ENCODE measurements around the gene KCNJ5. TPM values are rescaled to one million over a fixed set of nuclear protein-coding genes. Genes with fewer than 3 reads are reported as not detected.

The KCNJ5 gene
- polyA plus RNA-seq, 1 donor (not counting 4 experiments of a cell fraction or from before 2014, with no cell fraction given), result 0.59 TPM

DNA sequence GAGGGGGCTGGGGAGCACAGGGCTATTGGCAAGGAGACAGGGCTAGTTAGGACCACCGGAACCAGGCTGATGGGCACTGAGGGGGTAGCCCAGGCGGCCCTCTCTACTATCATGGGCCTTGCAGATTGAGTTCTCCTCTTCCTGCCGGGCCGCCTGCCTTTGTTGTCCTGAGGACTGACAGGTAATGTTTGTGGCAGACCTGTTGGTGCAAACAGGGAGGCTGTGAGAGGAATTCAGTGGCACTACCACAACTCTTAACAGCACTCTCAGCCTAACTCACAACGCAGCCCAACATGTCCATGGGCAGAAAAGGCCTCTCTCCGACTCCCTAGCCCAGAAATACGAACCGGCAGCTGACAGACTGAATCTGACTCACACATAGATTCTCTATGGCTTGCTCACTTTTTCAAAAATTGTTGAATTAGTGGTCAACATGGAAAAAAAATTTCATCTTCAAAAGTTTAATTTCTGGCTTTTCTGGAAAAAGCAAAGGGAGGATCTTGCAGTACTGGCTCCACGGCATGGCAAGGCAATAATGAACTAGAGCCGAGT, 11.4 kb downstream of the KCNJ5 start:
- peaks cover 43% of the 10 kb centered on the region for H3K4me1 ChIP-seq (ENCODE audit: control insufficient read depth, extremely low read depth, insufficient read depth, low read length)
- H4K20me1 ChIP-seq (ENCODE audit: control insufficient read depth, extremely low read depth, insufficient read depth, low read length), result no peaks in the 10 kb centered on the region
- H2AFZ ChIP-seq (ENCODE audit: control insufficient read depth, low read length), result no peak overlapping the region
- TF ChIP-seq, protein P1, sequence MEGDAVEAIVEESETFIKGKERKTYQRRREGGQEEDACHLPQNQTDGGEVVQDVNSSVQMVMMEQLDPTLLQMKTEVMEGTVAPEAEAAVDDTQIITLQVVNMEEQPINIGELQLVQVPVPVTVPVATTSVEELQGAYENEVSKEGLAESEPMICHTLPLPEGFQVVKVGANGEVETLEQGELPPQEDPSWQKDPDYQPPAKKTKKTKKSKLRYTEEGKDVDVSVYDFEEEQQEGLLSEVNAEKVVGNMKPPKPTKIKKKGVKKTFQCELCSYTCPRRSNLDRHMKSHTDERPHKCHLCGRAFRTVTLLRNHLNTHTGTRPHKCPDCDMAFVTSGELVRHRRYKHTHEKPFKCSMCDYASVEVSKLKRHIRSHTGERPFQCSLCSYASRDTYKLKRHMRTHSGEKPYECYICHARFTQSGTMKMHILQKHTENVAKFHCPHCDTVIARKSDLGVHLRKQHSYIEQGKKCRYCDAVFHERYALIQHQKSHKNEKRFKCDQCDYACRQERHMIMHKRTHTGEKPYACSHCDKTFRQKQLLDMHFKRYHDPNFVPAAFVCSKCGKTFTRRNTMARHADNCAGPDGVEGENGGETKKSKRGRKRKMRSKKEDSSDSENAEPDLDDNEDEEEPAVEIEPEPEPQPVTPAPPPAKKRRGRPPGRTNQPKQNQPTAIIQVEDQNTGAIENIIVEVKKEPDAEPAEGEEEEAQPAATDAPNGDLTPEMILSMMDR (optimal IDR thresholded peaks at IDR 0.05 in 1 of 3, IDR thresholded peaks at IDR 0.05 in 1 of 3, conservative IDR thresholded peaks at IDR 0.05 in 1 of 3; ENCODE audit: extremely low read depth in 1 of 3, insufficient read depth in 2 of 3, low read length in 3 of 3), result no peak
- TF ChIP-seq EZH2 (IDR thresholded peaks at IDR 0.05; ENCODE audit: low read length), result no peak
- H3K4me2 ChIP-seq (ENCODE audit: control insufficient read depth, extremely low read depth, insufficient read depth, low read depth, low read length), result peak overlapping the region; percentile 66
- H3K27me3 ChIP-seq (ENCODE audit: control insufficient read depth, extremely low read depth, insufficient read depth, low read length), result no peaks in the 10 kb centered on the region
- DNase-seq (ENCODE audit: low read depth, low spot score), result no peak
- no peaks in the 10 kb centered on the region for H3K79me2 ChIP-seq (ENCODE audit: control insufficient read depth, insufficient read depth, low read length)
- no peaks in the 10 kb centered on the region for H3K9me3 ChIP-seq (ENCODE audit: control insufficient read depth, low read depth, low read length)
- no peak overlapping the region for H3K9ac ChIP-seq (ENCODE audit: control insufficient read depth, extremely low read depth, insufficient read depth, low read length)
- peak overlapping the region; percentile 32 for H3K27ac ChIP-seq (ENCODE audit: control insufficient read depth, insufficient read depth, low read length)
- peak; percentile 52 for FAIRE-seq
- no peaks in the 10 kb centered on the region for H3K36me3 ChIP-seq (ENCODE audit: control insufficient read depth in 2 of 2, extremely low read depth in 1 of 2, insufficient read depth in 2 of 2, low read length in 2 of 2)
- no peak overlapping the region for H3K4me3 ChIP-seq (ENCODE audit: control insufficient read depth in 2 of 3, extremely low read depth in 1 of 3, insufficient read depth in 2 of 3, low read depth in 1 of 3, low read length in 3 of 3)
- no peaks in the 10 kb centered on the region for H3K9me1 ChIP-seq (ENCODE audit: control insufficient read depth, extremely low read depth, insufficient read depth, low read length)
- dilution Hi-C loops (cut with MboI; ENCODE audit: extremely low pct_ligation_motif_present, low sequenced_read_pairs), result no loop called here

DNA sequence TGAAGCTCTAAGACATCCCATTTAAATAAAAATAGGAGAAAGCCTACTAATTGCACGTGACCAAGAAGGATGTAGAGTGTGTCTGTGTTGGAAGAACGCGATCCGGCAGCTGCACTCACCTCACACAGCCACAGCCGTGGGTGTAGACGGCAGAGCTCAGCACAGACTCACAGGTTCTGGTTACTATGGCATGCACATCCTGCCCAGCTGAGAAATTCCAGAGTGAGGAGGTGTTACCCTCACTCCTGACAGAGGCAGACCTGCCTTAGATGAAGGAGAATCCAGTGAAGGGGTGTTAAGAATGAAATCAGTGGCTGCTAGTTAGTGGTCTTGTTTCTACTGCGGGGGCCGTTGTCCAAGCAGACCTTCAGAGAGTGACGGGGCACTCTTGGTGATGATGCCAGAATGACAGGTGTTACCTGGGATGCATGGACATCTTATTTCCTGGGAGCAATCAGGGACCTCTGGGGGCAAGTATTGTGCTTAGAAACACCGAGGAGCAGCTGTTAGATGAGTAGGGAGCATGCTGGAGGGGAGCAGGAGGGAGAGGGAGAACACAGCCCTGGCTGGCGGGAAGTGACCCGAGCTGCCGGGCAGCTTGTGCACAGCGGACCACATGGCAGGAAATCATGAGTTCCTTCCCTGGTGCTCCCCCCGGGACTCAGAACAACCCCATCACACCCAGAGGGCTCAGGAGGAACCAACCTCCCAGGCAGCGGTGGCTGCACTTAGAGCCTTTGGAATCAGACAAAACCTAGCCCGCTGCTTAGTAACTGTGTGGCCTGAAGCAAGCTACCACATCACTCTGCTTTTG, 12.3 kb downstream of the KCNJ5 start:
- Histone ChIP-seq H3K4me1 (ENCODE audit: control insufficient read depth, extremely low read depth, insufficient read depth, low read length) (peaks cover 48% of the 10 kb centered on the region), H3K9me1 (ENCODE audit: control insufficient read depth, extremely low read depth, insufficient read depth, low read length) (no peaks in the 10 kb centered on the region), H2AFZ (ENCODE audit: control insufficient read depth, low read length) (no peak overlapping the region), H3K9ac (ENCODE audit: control insufficient read depth, extremely low read depth, insufficient read depth, low read length) (no peak overlapping the region), H4K20me1 (ENCODE audit: control insufficient read depth, extremely low read depth, insufficient read depth, low read length) (no peaks in the 10 kb centered on the region), H3K79me2 (ENCODE audit: control insufficient read depth, insufficient read depth, low read length) (no peaks in the 10 kb centered on the region), H3K4me2 (ENCODE audit: control insufficient read depth, extremely low read depth, insufficient read depth, low read depth, low read length) (peak overlapping the region; percentile 66), H3K27me3 (ENCODE audit: control insufficient read depth, extremely low read depth, insufficient read depth, low read length) (no peaks in the 10 kb centered on the region), H3K4me3 (ENCODE audit: control insufficient read depth in 2 of 3, extremely low read depth in 1 of 3, insufficient read depth in 2 of 3, low read depth in 1 of 3, low read length in 3 of 3) (no peak overlapping the region), H3K36me3 (ENCODE audit: control insufficient read depth in 2 of 2, extremely low read depth in 1 of 2, insufficient read depth in 2 of 2, low read length in 2 of 2) (no peaks in the 10 kb centered on the region), H3K9me3 (ENCODE audit: control insufficient read depth, low read depth, low read length) (no peaks in the 10 kb centered on the region), H3K27ac (ENCODE audit: control insufficient read depth, insufficient read depth, low read length) (peak overlapping the region; percentile 32)
- FAIRE-seq (peak; percentile 99), DNase-seq (ENCODE audit: low read depth, low spot score) (no peak)
- dilution Hi-C loops (cut with MboI; ENCODE audit: extremely low pct_ligation_motif_present, low sequenced_read_pairs), result no loop called here
- no peak for TF ChIP-seq EZH2 (IDR thresholded peaks at IDR 0.05; ENCODE audit: low read length)
- TF ChIP-seq, protein P1 (optimal IDR thresholded peaks at IDR 0.05 in 1 of 3, IDR thresholded peaks at IDR 0.05 in 1 of 3, conservative IDR thresholded peaks at IDR 0.05 in 1 of 3; ENCODE audit: extremely low read depth in 1 of 3, insufficient read depth in 2 of 3, low read length in 3 of 3), result no peak
